ENCODE results near the gene GPI. TPM values are rescaled to one million over a fixed set of nuclear protein-coding genes. Genes with fewer than 3 reads are reported as not detected.

GPI gene
- total and polyA plus RNA-seq, 9 of the 15 experiments (the other 6 are each of a cell fraction or from before 2014, with no cell fraction given): 88.3 to 358 (median 122) TPM

DNA sequence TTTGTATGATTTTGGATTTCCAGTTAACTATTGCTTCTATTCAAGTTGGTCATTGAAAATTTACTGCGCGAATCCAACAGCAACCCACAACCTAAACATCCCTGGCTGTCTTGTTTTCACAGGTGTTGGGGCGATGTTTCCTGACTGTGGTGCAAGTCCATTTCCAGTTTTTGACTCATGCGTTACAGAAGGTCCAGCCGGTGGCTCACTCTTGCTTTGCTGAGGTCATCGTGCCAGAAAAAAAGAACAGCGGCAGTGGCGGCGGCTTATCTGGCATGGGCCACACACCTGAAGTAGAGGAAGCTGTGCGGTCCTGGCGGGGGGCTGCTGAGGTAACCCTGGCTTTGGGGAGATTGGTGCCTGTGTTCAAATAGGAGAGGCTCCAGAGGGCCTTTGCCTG lies 45.2 kb upstream of the GPI start (continued):
- TF ChIP-seq ETV1 (tag; conservative IDR thresholded peaks at IDR 0.05; ENCODE audit: low read depth) (no peak), NCOR1 (IDR thresholded peaks at IDR 0.05) (peak; percentile 31; the same call in 1 of the 2 replicates), ATF1 (CRISPR knock-in tag; IDR thresholded peaks at IDR 0.05) (no peak), ATF1 (tag; IDR thresholded peaks at IDR 0.05) (0 out of 2 replicates have a peak, but pooled peaks have one; percentile 32), CHD7 (IDR thresholded peaks at IDR 0.05; ENCODE audit: low read depth, low read length) (no peak), SMARCA4 (IDR thresholded peaks at IDR 0.05) (peak; percentile 57; the same call in 1 of the 2 replicates), NCOA1 (IDR thresholded peaks at IDR 0.05; ENCODE audit: low read depth) (no peak), ZNF384 (IDR thresholded peaks at IDR 0.05; ENCODE audit: low read depth, low read length) (peak; percentile 68), ZNF263 (CRISPR knock-in tag; IDR thresholded peaks at IDR 0.05; ENCODE audit: borderline replicate concordance) (no peak), ARID3B (CRISPR knock-in tag; IDR thresholded peaks at IDR 0.05; ENCODE audit: borderline replicate concordance) (no peak), ASH1L (IDR thresholded peaks at IDR 0.05; ENCODE audit: borderline replicate concordance, low read depth, partially characterized antibody) (no peak)
- TF ChIP-seq, protein P1, sequence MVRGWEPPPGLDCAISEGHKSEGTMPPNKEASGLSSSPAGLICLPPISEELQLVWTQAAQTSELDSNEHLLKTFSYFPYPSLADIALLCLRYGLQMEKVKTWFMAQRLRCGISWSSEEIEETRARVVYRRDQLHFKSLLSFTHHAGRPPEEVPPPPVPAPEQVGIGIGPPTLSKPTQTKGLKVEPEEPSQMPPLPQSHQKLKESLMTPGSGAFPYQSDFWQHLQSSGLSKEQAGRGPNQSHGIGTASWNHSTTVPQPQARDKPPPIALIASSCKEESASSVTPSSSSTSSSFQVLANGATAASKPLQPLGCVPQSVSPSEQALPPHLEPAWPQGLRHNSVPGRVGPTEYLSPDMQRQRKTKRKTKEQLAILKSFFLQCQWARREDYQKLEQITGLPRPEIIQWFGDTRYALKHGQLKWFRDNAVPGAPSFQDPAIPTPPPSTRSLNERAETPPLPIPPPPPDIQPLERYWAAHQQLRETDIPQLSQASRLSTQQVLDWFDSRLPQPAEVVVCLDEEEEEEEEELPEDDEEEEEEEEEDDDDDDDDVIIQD (CRISPR knock-in tag; IDR thresholded peaks at IDR 0.05): no peak
- TF ChIP-seq, protein P2, sequence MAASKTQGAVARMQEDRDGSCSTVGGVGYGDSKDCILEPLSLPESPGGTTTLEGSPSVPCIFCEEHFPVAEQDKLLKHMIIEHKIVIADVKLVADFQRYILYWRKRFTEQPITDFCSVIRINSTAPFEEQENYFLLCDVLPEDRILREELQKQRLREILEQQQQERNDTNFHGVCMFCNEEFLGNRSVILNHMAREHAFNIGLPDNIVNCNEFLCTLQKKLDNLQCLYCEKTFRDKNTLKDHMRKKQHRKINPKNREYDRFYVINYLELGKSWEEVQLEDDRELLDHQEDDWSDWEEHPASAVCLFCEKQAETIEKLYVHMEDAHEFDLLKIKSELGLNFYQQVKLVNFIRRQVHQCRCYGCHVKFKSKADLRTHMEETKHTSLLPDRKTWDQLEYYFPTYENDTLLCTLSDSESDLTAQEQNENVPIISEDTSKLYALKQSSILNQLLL (CRISPR knock-in tag; IDR thresholded peaks at IDR 0.05; ENCODE audit: borderline replicate concordance): no peak

Measured in K562 (cell line).